Measurements from ENCODE around the gene OR2Z1.
"Not testable (repeated sequence)": the region's sequence is repeated elsewhere in the genome, so short reads cannot be mapped to it uniquely, and the experiment has no call there.

OR2Z1 gene

GRCh38 chr19:8703223-8703622, 18.2 kb upstream of the OR2Z1 start:
- no peak for DNase-seq

GRCh38 chr19:8705304-8705703, 16.1 kb upstream of the OR2Z1 start:
- DNase-seq, result not testable (repeated sequence)

- DNase-seq, result no peak
These were observed 15.7 kb upstream of the OR2Z1 start for GRCh38 chr19:8705742-8706141.

GRCh38 chr19:8710337-8710736, 11.1 kb upstream of the OR2Z1 start:
- DNase-seq, result not testable (repeated sequence)

GRCh38 chr19:8722032-8722431, 598 bp downstream of the OR2Z1 start:
- no peak for DNase-seq

- DNase-seq, result no peak
These were observed 2.8 kb downstream of the OR2Z1 start for GRCh38 chr19:8724276-8724675.

- DNase-seq, result no peak
These were observed 10.2 kb downstream of the OR2Z1 start for GRCh38 chr19:8731428-8732169.

- DNase-seq, result no peak
These were observed 16.9 kb downstream of the OR2Z1 start for GRCh38 chr19:8738377-8738776.

- DNase-seq, result not testable (repeated sequence)
These were observed 18.0 kb downstream of the OR2Z1 start for GRCh38 chr19:8739291-8740065.

GRCh38 chr19:8767257-8767656, 45.8 kb downstream of the OR2Z1 start:
- not testable (repeated sequence) for DNase-seq

GRCh38 chr19:8769265-8769664, 47.8 kb downstream of the OR2Z1 start:
- not testable (repeated sequence) for DNase-seq

GRCh38 chr19:8773587-8773986, 52.2 kb downstream of the OR2Z1 start:
- not testable (repeated sequence) for DNase-seq
